Smooth muscle cell (in vitro differentiated cells): Measurements from ENCODE around the gene TGFA. TPM values are rescaled to one million over a fixed set of nuclear protein-coding genes. Genes with fewer than 3 reads are reported as not detected.

ENCODE experiments used
- DNase-seq: peaks from one replicate; lab custom pipeline; 2025; ENCODE audit not compliant: unreplicated experiment; lab: John Stamatoyannopoulos, UW
- H2AFZ ChIP-seq: fragments of 200-600 bp; sonication (generic); 2 replicates; pipeline ENCODE4 v1.6.0; 2016; ENCODE audit warnings: antibody characterized with exemption, low read depth, mild to moderate bottlenecking
- H3F3A ChIP-seq: fragments of 200-600 bp; sonication (generic); 2 replicates; pipeline ENCODE4 v1.6.0; 2017; ENCODE audit warnings: antibody characterized with exemption, low read depth
- H3K27ac ChIP-seq: fragments of 200-600 bp; sonication (generic); 2 replicates; pipeline ENCODE4 v1.5.1; 2016; ENCODE audit warnings: low read depth, mild to moderate bottlenecking
- H3K27me3 ChIP-seq: fragments of 200-600 bp; sonication (generic); 2 replicates; pipeline ENCODE4 v1.6.1; 2016; ENCODE audit warnings: low read depth, mild to moderate bottlenecking
- H3K36me3 ChIP-seq: fragments of 200-600 bp; sonication (generic); 2 replicates; pipeline ENCODE4 v1.5.1; 2016; ENCODE audit warnings: low read depth
- H3K4me1 ChIP-seq: fragments of 200-600 bp; sonication (generic); 2 replicates; pipeline ENCODE4 v1.5.1; 2016; ENCODE audit warnings: low read depth
- H3K4me2 ChIP-seq: fragments of 200-600 bp; sonication (generic); 2 replicates; pipeline ENCODE4 v1.6.0; 2016; ENCODE audit warnings: mild to moderate bottlenecking
- H3K4me3 ChIP-seq: fragments of 200-600 bp; sonication (generic); 2 replicates; pipeline ENCODE4 v1.5.1; 2016; ENCODE audit warnings: mild to moderate bottlenecking
- H3K79me2 ChIP-seq: fragments of 200-600 bp; sonication (generic); 2 replicates; pipeline ENCODE4 v1.6.0; 2016; ENCODE audit warnings: low read depth, mild to moderate bottlenecking
- H3K9ac ChIP-seq: fragments of 200-600 bp; sonication (generic); 2 replicates; pipeline ENCODE4 v1.6.0; 2016; ENCODE audit warnings: low read depth
- H3K9me3 ChIP-seq: fragments of 200-600 bp; sonication (generic); replicated peaks from 2 replicates; pipeline ENCODE4 v1.5.1; 2016; ENCODE audit warnings: low read depth
- H4K20me1 ChIP-seq: fragments of 200-600 bp; sonication (generic); 2 replicates; pipeline ENCODE4 v1.6.0; 2016; ENCODE audit warnings: low read depth
- CTCF ChIP-seq: fragments of 200-600 bp; sonication (generic); IDR thresholded peaks from 2 replicates; pipeline ENCODE4 v1.5.1; 2017; ENCODE audit warnings: borderline replicate concordance, mild to moderate bottlenecking, antibody characterized with exemption; ENCODE audit not compliant: insufficient read depth, poor library complexity, severe bottlenecking
- WGBS: methylation state at CpG from one replicate; pipeline ENCODE4 v1.1.7; 2016; ENCODE audit warnings: low lambda C conversion rate; 5-methylcytosine and 5-hydroxymethylcytosine counted together
- polyA plus RNA-seq: library from polyadenylated mRNA; unstranded; fragments of >200 nt; fragmentation: Nextera tagmentation; extraction: Ambion mirVana; gene quantifications from 2 replicates; pipeline ENCODE4 v1.2.1, GENCODE V29; 2016
- total RNA-seq: library from RNA; depleted of rRNA; stranded (reverse); fragments of >200 nt; gene quantifications from 2 replicates; pipeline ENCODE4 v1.2.3, GENCODE V29; 2014

TGFA gene
- total and polyA plus RNA-seq, 2 experiments from 2014 or later, result 0.21 to 2.4 TPM

GRCh38 chr2:70554338-70554892 is 789 bp upstream of the TGFA start:
- H3K4me2 ChIP-seq, result peak overlapping the region; percentile 98
- H3K27ac ChIP-seq, result no peak overlapping the region
- H2AFZ ChIP-seq, result peak overlapping the region; percentile 79
- no peaks in the 10 kb centered on the region for H4K20me1 ChIP-seq
- H3K4me1 ChIP-seq, result peaks cover 13% of the 10 kb centered on the region
- no peaks in the 10 kb centered on the region for H3K36me3 ChIP-seq
- peaks cover 6% of the 10 kb centered on the region for H3F3A ChIP-seq
- no peak for DNase-seq
- peaks cover 55% of the 10 kb centered on the region for H3K27me3 ChIP-seq
- H3K4me3 ChIP-seq, result peak overlapping the region; percentile 69
- WGBS, result 39% methylated on average over 17 of the region's 18 CpGs
- H3K79me2 ChIP-seq, result no peaks in the 10 kb centered on the region
- no peaks in the 10 kb centered on the region for H3K9me3 ChIP-seq
- H3K9ac ChIP-seq, result no peak overlapping the region
- no peak for TF ChIP-seq CTCF

GRCh38 chr2:70553334-70553583 is 367 bp downstream of the TGFA start:
- Histone ChIP-seq H2AFZ (peak overlapping the region; percentile 79), H4K20me1 (no peaks in the 10 kb centered on the region), H3K27ac (no peak overlapping the region), H3F3A (peaks cover 6% of the 10 kb centered on the region), H3K79me2 (no peaks in the 10 kb centered on the region), H3K4me1 (peaks cover 13% of the 10 kb centered on the region), H3K9ac (no peak overlapping the region), H3K27me3 (peaks cover 58% of the 10 kb centered on the region), H3K36me3 (no peaks in the 10 kb centered on the region), H3K9me3 (no peaks in the 10 kb centered on the region), H3K4me2 (peak overlapping the region; percentile 98), H3K4me3 (peak overlapping the region; percentile 69)
- 1% methylated on average over 18 of the region's 18 CpGs for WGBS
- no peak for TF ChIP-seq CTCF
- DNase-seq, result no peak

- 4% methylated on average over 44 of the region's 45 CpGs for WGBS
- H3K4me2 ChIP-seq, result peak overlapping the region; percentile 98
Observed at GRCh38 chr2:70552501-70553333, 909 bp downstream of the TGFA start.

More at GRCh38 chr2:70552501-70553333, 909 bp downstream of the TGFA start:
- no peak for TF ChIP-seq CTCF
- peak overlapping the region; percentile 69 for H3K4me3 ChIP-seq
- H3K36me3 ChIP-seq, result no peaks in the 10 kb centered on the region
- peak overlapping the region; percentile 79 for H2AFZ ChIP-seq
- H3K27me3 ChIP-seq, result peaks cover 56% of the 10 kb centered on the region
- H3K9ac ChIP-seq, result no peak overlapping the region
- H3F3A ChIP-seq, result peaks cover 6% of the 10 kb centered on the region
- no peak overlapping the region for H3K27ac ChIP-seq
- no peak for DNase-seq
- peaks cover 13% of the 10 kb centered on the region for H3K4me1 ChIP-seq
- no peaks in the 10 kb centered on the region for H4K20me1 ChIP-seq
- no peaks in the 10 kb centered on the region for H3K9me3 ChIP-seq
- no peaks in the 10 kb centered on the region for H3K79me2 ChIP-seq
